ENCODE data around the gene TBKBP1. TPM values are rescaled to one million over a fixed set of nuclear protein-coding genes. Genes with fewer than 3 reads are reported as not detected.

TBKBP1 gene
- total RNA-seq, 1 donor from 2014 or later: 8.0 TPM

- intact Hi-C loops (cut with micrococcal nuclease): no loop called here
Observed at GRCh38 chr17:47712330-47713023, 18.5 kb downstream of the TBKBP1 start.

GRCh38 chr17:47713980-47714700, 20.2 kb downstream of the TBKBP1 start:
- intact Hi-C loops (cut with micrococcal nuclease): no loop called here

DNA sequence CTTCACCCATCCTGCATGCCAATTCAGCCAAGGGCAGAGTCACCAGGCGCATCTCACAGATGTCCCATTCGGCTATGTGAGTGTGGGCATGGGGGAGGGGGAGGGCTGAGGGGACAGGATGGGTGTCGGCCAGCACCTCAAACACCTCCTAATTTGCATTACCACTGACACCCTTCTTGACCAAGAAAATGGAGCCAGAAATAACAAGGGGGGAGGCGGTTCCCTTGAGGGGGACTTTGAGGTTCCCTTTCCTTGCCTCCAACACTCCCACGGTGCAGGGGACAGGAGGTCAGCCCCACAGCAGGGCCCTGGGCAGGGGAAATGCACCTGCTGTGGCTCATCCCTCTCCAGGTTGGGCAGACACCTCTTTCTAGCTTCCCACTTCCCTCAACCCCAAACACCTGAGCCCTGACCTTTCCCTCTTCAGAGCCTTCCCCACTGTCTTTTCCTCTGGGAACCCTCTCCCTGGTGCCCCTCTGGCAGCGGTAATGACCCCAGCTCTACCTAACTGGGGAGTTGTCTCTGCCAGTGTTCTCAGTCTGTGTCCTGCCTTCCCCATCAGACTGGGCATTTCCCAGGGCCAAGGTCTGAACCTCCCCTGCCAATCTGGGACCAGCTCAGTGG, 20.9 kb downstream of the TBKBP1 start:
- intact Hi-C loops (cut with micrococcal nuclease): no loop called here

- intact Hi-C loops (cut with micrococcal nuclease): no loop called here
Observed at GRCh38 chr17:47715669-47716325, 21.8 kb downstream of the TBKBP1 start.

- intact Hi-C loops (cut with micrococcal nuclease): no loop called here
Observed at GRCh38 chr17:47716375-47716774, 22.4 kb downstream of the TBKBP1 start.

DNA sequence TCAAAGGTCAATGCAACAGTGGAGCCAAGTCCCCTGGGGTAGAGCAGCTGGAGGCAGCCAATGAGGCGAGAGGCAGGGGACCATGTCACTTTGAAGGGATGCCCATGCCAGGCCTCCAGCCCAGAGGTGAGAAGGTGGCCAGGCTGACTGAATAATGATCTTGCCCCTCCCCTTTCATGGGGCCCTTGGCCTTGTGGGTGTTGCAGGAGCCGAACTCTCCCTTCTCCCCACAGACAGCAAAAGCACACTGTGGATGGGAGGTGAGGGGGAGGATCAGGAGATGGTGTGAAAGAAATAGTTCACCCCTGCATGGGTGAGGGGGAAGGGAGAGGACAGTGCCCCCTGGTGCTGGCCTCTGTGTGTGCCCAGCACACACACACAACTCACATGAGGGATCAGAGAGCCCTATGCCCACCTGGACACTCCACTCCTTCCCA, 23.3 kb downstream of the TBKBP1 start:
- intact Hi-C loops (cut with micrococcal nuclease): loop anchor here (1.0 kb wide), 1 partner anchor 18 kb away; no protein-coding TSS in a partner anchor

- intact Hi-C loops (cut with micrococcal nuclease): loop anchor here (1.0 kb wide), 1 partner anchor 19 kb away; no protein-coding TSS in a partner anchor
Observed at GRCh38 chr17:47717979-47718621, 24.1 kb downstream of the TBKBP1 start.

DNA sequence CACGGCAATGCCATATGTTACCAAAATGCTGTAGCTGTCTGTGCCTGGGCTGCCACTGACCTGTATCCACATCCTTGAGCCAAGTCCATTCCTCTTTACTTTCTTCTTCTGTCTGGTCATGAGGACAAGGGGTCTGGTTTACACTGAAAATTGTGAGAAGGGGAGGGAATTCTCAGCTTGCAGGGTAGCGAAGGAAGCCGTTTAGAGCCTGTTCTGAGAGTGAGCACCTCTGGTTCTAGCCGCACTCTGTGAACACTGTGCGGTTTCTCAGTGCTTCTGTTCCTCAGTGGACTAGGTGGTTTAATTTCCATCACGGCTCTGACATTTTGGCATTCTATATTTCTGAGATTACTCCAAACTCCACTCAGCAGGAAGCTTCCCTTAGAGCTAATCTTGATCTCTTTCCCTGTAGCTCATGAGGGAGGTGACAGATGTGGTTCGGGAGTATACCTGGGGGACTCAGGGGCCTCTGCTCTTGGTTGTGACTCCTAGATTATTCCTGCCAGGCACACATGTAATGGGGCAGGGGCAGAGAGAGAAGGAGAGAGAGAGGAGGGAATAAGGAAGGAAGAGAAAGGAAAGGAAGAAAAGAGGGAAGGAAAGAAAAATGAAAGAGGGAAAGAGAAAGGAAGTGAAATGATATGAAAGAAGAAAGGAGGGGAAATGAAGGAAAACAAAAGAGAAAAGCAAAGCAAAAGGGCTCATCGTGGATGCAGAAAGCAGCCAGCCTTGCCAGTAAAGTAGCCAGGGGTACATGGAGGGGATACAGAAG, 24.9 kb downstream of the TBKBP1 start:
- intact Hi-C loops (cut with micrococcal nuclease): no loop called here

DNA sequence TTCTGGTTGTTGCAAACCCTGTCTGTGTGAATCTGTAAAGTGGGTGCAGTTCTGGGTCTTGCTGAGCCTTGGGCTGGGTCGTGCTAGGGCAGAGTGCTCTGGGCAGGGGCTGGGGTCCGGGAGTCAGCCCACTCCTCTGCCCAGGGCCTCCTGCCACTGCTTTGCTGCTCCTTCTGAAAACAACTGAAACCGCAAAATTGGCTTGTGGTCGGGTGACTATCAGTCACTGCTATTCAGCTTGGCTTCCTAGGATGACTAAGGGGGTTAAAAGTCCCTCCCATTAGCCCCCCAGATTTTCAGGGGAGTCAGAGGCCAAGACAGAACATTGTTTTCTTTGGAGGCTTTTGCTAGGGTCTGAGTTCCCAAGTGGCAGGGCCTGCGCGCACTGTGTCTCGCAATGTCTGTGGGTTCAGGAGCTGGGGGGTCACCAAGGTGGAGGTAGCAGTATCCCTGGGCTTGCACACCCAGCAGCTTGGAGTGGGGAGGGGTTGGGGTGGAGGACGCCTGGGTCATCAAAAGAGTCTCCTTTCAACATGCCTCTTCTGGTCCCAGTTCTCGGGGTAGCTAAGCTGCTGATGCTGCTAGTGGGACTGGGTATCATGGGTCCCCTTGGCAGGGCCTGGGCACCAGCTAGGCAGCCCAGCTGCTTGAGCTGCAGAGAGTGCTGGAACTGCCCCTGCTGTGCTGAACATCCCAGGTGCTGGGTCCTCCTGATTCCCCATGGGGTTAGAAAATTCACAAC, 25.6 kb downstream of the TBKBP1 start:
- intact Hi-C loops (cut with micrococcal nuclease): no loop called here

GRCh38 chr17:47720196-47720595, 26.2 kb downstream of the TBKBP1 start:
- intact Hi-C loops (cut with micrococcal nuclease): no loop called here

DNA sequence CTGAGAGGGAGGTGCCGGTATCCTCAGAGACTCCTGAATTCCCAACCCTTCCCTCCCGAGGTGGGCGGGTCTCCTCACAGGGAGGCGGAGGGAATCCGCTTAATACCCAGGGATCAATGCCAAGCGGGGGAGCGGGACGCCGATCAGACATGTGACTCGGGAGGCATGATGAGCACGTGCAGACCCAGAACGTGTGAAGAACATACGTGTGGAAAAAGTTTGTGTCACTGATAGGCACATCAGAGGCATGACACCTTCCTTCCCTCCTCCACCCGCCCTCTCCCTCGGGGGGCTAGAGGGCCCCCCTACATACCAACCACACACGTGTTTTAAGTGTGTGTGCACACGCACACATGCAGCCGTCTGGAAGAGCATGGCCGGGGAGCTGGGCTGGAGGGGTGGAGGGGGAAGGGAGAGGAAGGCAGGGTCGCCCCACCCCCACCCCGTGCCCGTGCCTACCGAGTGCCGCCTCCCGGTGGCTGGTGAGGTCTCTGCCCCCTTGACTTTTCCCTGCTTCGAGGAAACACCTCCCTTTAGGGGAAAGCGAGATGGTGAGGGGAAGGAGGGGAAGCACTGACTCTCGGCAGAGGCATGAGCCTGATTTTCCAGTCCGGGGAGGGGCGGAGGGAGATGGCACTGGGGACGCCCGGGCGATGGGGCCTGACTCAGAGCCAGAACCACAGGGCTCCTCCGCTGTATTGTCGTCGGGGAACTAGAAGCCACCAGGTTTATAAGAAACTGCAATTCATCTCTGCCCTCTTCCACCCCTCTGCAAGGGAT, 27.0 kb downstream of the TBKBP1 start:
- intact Hi-C loops (cut with micrococcal nuclease): loop anchor here (1.0 kb wide), 5 partner anchors 8 to 72 kb away; partner anchors contain the start of genes KPNB1 and TBX21

DNA sequence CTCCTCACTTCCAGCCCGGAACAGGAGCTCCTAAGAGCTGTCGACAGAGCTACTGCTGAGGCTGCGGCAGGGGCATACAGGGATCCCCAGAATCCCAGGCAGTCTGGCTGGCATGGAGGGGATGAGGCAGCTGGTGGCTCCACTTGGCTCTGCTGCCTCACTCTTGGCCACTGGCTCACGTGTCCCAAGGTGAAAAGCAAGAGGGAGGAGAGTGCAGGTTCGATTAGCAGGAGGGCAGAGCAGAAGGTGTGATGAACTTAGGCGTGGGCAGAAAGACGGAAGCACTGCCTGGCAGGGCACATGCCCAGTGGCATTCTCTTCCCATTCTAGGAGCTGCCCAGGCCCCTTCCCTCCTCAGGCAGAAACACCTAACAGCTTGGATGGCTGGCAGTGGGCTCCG, 27.8 kb downstream of the TBKBP1 start:
- intact Hi-C loops (cut with micrococcal nuclease): loop anchor here (1.0 kb wide), 5 partner anchors 8 to 72 kb away; partner anchors contain the start of genes KPNB1 and TBX21

DNA sequence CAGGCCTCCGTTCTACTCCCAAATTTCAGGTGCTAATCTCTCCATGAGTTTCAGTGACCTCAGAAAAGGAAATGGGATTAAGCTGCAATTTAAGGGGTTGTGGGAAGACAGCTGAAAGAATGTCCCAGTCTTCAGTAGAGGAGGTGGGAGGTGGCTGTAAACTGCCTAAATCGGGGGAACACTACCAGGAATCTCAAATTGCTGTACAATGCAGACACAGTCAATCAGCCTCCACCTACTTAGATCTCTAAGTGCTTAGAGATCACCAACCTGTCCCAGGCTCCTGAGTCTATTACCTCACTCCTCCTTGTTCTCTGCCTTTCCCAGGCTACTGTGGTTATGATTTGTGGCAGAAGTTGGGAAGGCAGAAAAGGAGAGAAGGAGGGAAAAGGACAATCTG, 30.7 kb downstream of the TBKBP1 start:
- intact Hi-C loops (cut with micrococcal nuclease): no loop called here

DNA sequence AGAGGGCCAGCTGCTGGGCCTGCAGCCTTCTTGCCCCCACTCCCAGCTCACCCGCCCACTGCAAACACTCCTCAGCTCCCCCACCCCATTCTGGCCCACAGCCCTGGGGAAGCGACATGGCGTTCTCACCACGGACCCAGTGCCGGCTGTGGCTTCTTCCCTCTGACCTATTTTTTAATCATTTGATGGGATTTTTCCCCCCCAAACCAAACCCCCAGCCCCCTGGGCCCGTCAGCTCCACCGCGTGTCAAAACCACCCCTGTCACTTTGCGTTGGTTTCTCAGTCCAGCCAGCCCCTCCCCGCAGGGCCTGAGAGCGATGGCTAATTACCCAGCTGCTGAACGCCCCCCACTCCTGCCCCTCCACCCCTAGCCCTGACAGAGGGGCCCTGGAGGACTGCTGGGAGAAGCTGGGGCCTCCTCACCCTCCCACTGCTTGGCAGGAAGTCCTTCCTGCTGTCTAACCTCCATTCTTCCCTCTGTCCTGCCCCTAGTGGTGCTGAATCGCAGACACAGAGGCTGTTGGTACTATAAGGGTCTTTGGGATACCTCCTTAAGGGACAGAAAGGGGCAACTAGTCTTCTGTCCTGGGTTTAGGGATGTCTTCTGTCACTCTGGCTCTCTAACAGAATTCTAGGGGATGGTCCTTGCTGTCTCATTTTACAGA, 31.6 kb downstream of the TBKBP1 start:
- intact Hi-C loops (cut with micrococcal nuclease): no loop called here

- intact Hi-C loops (cut with micrococcal nuclease): no loop called here
Observed at GRCh38 chr17:47726796-47727703, 33.1 kb downstream of the TBKBP1 start.

DNA sequence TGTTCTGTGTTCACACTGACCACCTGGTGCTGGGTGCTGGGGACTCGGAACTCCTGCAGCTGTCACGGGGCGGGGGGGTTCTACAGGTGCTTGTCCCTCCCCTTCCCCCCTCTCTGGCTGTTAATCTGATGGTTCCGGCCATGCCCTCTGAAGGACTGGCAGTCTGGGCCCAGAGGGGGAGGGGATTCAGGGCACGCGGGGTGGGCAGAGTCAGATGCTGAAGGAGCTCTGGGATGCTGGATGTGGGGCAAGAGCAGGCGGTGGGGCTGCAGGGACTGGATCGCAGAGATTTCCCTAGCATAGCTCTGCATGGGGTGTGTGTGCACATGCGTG, 33.7 kb downstream of the TBKBP1 start:
- intact Hi-C loops (cut with micrococcal nuclease): no loop called here

- intact Hi-C loops (cut with micrococcal nuclease): no loop called here
Observed at GRCh38 chr17:47728214-47728877, 34.4 kb downstream of the TBKBP1 start.
